RCC 7860 (cell line): ENCODE results near the gene FPGS.

Source experiments
- DNase-seq: peaks from one replicate; pipeline ENCODE4 v3.0.0-alpha.2; 2015; ENCODE audit warnings: low spot score
- FAIRE-seq: peaks from 2 replicates; lab custom pipeline; 2012; peaks lifted over from hg19 to GRCh38; lab: Jason Lieb, UNC

Gene FPGS

DNA sequence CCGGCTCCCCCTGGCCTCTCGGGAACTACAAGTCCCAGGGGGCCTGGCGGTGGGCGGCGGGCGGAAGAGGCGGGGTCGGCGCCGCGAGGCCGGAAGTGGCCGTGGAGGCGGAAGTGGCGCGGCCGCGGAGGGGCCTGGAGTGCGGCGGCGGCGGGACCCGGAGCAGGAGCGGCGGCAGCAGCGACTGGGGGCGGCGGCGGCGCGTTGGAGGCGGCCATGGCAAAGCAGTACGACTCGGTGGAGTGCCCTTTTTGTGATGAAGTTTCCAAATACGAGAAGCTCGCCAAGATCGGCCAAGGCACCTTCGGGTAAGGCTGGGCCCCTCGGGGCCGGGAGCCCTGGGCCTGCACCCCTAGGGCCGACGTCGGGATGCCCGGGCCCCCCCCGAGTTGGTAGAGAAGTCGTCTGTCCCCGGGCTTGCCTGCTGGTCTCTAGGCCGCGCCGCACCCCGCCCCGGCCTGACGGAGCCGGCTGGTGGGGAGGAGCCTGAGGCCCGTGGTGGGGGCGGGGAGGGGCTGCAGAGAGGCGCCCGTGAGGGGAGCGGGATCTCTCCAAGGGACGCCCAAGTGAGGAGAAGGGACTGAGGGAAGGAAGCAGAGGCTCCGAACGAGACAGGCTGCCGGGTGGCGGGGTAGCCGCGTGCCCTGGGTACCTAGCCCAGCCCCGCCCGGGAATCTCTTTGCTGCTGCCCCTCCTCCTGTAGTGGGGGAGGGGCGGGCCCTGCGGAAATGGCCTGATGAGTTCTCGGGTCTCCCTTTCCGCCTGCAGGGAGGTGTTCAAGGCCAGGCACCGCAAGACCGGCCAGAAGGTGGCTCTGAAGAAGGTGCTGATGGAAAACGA lies 16.5 kb upstream of the FPGS start, which contains the start of gene CDK9:
TSS of gene CDK9 (plus strand) at position 102 of the 840 bp plus-strand sequence. CDS start at position 217, 115 bp downstream.
- DNase-seq (peak; percentile 73), FAIRE-seq (no peak)

DNA sequence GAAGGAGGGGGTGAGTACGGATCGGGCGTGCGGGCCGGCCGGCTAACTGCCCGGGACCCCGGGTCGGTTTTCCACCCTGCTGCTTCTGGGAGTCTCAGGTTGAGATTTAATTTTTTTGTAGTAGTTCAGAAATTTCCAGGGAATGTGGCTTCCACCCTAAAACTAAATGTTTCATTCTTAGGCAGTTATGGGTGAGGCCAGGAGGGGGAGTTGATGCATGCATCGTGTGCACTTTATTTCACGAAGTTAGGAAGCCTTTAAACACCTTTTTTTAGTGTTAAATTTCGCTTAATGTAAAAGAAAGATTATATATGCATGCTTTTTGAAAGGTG lies 15.9 kb upstream of the FPGS start:
- DNase-seq, result no peak
- FAIRE-seq, result no peak

DNA sequence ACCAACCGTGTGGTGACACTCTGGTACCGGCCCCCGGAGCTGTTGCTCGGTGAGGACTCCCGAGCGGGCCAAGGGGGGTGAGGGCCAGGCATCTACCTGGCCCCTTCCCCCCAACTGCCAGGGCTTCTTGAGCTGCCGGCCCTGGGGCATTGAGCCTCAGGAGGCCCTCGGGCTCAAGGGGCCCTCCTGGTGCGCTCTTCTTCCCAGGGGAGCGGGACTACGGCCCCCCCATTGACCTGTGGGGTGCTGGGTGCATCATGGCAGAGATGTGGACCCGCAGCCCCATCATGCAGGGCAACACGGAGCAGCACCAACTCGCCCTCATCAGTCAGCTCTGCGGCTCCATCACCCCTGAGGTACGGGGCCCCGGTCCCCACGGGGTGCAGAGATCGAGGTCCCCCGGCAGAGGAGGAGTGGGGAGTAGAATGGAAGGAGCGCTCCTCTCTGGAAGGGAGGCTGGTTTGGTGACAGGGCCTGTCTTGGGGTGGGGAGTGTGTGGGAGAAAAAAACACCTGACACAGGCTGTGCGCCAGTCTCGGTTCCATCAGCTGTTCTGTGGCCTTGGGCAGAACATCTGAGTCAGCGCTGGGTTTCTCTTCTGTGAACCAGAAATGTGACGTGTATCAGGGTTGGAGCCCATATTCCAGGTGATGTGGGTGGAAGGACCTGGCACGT lies 14.2 kb upstream of the FPGS start:
- FAIRE-seq (no peak), DNase-seq (no peak)

DNA sequence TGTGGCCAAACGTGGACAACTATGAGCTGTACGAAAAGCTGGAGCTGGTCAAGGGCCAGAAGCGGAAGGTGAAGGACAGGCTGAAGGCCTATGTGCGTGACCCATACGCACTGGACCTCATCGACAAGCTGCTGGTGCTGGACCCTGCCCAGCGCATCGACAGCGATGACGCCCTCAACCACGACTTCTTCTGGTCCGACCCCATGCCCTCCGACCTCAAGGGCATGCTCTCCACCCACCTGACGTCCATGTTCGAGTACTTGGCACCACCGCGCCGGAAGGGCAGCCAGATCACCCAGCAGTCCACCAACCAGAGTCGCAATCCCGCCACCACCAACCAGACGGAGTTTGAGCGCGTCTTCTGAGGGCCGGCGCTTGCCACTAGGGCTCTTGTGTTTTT lies 13.5 kb upstream of the FPGS start:
- FAIRE-seq (no peak), DNase-seq (no peak)

DNA sequence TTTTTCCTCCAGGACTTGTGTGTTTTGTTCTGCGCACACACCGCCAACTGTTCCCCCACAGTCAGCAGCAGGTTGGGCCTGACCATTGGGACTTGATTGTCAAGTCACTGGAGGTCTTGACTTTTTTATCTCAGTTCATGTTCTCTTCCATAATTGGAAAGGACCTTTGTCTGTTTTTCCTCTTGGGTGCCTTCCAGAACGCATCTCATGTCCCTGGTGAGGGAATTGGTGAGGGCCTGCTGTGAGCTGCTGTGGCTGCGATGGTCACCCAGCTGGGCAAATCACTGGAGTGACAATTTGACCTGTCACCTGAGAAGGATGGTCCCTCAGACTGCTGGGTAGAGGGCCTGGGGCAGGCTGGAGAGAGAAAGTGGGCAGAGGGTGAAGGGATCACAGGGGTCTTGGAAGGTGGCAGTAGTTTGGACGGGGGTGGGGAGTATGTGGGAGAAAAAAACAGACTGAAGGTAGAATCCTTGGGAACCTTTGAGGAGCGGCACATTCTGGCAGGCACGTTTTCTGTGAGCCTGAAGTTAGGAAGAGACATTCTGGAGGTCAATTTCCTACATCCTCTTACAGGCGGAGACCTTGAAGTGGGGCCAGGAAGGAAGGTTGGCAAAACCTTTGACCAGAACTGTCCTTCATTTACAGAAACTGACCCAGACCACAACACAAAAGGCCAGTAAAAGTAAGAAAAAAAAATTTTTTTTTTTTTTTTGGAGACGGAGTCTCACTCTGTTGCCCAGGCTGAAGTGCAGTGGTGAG lies 12.4 kb upstream of the FPGS start:
- DNase-seq, result no peak
- FAIRE-seq, result no peak

DNA sequence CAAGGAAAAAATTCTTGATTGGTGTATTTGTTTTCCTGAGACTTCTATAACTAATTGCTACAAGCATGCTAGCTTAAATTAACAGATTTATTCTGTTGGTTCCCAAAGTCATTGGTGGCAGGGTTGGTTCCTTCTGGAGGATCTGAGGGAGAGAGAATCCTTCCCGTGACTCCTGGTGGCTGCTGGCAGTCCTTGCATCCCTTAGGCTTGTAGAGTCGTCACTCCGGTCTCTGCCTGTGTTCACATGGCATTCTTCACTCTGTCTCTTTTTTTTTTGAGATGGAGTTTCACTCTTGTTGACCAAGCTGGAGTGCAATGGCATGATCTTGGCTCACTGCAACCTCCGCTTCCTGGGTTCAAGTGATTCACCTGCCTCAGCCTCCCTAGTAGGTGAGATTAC lies 11.6 kb upstream of the FPGS start:
- FAIRE-seq (no peak), DNase-seq (no peak)

DNA sequence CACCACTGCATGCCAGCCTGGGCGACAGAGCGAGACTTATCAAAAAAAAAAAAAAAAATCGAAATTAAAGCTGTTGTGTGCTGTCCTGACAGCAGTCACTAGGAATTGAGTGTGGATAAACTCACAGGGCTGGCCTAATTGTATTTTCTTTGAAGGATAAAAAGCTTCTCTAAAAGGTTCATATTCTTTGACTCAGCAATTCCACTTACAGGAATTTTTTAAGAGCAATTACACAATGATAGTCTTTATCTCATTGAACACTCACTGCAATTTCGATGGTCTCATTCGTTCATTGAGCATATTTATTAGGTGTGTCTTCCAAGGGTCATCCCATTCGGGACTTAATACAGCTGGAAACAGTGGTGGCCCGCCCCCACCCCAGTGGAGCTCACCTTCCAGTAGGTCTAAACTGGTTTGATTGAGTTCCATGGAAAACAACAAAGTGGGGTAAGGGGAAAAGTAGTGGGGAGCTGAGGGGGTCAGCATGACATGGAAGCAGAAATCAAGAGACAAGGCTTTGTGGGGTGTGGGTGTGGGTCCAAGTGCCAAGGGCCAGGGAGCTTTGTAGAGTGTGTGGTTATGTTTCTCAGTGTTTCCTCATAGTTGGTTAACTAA lies 10.2 kb upstream of the FPGS start:
- no peak for FAIRE-seq
- no peak for DNase-seq

DNA sequence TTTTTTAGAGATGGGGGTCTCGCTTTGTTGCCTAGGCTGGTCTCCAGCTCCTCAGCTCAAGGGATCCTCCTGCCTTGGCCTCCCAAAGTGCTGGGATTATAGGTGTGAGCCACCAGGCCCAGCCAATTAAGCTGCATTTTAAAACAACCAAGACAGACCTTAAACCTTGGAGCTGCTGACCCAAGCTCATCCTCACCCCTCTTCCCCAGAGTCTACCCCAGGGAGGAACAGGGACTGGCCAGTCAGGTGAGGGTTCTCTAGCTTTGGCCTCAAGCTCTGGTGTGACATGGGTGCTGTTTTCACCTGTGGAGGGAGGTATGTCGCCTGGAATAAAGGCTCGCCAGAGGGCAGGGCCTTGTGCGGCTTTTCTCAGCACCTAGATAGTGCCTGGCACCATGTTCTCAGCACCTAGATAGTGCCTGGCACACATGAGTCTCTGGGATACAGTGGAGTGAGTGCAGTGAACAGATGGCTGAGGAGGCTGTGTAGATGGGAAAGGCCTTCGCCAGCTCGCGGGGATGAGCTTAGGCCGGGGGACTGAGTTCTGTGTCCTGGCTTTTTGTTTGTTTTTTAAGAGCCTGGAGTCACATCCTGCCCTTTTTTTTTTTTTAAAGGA lies 9.5 kb upstream of the FPGS start:
- FAIRE-seq, result no peak
- no peak for DNase-seq

DNA sequence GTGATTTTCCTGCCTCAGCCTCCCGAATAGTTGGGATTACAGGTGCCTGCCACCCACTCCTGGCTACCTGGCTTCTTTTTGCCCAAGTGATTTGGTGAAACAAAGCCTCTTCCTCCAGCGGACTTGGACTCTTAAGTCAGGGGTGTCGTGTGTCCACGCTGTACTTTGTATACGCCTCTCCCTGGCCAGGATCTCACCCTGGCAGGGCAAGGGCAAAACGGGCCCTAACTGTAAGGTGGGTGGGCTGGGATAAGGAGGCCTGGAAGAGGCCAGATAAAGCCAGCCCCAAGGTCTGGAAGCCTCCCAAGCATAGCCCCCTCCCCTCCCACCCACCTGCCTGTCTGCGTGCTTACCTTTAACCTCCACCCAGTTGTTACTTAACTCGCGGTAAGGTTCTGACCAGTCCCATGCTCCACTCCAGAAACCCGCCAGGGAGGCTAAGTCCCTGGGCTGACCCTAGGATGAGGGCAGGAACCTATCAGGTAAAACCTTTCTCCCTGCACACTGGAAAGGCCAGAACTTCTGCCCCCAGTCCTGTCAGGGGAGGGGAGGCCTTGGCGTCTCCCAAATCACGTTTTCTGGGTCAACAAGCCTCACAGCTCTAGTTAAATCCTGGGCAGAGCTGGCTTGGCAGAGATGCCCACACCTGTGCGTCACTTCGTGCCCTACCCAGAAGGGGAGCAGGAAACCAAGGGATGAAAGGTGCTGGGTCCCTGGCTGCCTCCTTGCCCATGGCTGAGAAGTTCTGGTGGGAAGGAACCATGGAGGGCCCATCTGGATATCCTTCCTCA lies 8.5 kb upstream of the FPGS start:
- FAIRE-seq (no peak), DNase-seq (no peak)

DNA sequence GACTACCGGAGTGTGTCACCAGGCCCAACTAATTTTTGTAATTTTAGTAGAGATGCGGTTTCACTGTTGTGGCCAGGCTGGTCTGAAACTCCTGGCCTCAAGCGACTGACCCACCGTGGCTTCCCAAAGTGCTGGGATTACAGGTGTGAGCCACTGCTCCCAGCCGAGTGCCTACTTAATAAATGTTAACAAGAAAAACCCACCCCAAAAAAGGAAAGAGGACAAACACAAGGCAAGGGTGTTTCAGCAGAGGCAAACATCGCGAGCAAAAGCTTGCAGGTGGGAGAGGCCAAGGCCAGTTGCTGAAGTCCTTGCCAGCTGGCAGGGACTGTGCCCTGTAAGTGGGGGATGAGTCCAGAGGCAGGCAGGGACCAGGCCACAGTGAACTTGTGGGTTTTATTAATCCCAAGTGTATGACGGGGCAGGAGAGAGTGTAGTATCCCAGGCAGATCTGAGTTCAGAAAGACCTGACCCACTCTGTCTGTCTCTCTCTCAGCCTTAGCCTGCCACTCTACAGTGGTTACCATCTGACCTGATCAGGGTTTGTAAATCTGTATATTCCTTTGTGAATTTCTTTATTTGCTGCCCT lies 6.4 kb upstream of the FPGS start:
- no peak for DNase-seq
- no peak for FAIRE-seq

DNA sequence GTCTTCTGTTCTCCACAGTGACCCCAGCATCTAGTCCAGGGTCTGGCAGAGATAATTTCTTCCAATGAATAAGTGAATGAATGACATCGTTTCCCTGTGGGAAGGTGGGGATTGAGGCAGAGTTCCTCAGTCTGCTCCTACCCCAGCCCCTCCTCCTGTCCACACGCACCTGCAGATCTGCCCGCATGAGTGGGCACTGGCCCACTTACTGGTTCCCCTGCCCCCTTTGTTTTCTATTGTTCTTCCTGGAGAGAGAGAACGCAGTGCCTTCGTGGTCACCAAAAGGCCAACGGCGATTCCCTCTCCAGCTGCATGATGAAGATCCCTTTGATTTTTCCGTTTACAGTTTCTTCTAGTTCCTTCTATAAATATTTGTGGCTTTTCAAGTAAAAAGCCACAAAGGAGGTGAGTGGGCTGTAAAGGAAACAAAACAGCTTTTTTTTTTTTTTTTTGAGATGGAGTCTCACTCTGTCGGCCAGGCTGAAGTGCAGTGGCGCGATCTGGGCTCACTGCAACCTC lies 5.8 kb upstream of the FPGS start:
- DNase-seq, result no peak
- FAIRE-seq, result no peak

DNA sequence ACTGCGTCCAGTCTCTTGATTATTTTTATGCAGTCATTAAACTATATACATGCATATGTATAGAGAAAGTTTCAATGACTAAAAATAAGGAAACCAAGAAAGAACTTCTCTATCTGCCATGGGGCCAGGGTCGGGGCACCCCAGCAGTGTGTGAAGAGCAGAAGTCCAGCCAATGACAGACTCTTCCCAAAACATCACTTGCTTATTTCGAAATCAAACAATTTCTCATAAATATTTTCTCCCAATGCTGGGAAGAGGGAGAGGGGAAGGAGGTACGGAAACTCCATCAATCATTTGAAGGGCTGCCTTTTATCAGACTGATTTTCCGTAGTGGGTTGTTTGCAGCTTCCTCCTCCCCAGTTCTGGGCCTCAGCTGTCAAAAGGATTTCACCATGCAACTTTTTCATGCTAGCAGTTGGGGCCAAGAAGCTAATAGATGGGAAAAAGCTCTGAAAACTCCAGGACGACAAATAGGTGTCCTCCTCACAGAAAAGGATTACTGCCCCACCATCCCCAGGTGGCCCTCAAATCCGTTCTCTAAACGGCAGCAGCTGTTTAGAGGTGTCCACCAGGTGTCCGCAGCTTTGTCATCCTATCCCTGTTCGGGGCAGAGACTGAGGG lies 617 bp upstream of the FPGS start:
- DNase-seq (no peak), FAIRE-seq (no peak)

DNA sequence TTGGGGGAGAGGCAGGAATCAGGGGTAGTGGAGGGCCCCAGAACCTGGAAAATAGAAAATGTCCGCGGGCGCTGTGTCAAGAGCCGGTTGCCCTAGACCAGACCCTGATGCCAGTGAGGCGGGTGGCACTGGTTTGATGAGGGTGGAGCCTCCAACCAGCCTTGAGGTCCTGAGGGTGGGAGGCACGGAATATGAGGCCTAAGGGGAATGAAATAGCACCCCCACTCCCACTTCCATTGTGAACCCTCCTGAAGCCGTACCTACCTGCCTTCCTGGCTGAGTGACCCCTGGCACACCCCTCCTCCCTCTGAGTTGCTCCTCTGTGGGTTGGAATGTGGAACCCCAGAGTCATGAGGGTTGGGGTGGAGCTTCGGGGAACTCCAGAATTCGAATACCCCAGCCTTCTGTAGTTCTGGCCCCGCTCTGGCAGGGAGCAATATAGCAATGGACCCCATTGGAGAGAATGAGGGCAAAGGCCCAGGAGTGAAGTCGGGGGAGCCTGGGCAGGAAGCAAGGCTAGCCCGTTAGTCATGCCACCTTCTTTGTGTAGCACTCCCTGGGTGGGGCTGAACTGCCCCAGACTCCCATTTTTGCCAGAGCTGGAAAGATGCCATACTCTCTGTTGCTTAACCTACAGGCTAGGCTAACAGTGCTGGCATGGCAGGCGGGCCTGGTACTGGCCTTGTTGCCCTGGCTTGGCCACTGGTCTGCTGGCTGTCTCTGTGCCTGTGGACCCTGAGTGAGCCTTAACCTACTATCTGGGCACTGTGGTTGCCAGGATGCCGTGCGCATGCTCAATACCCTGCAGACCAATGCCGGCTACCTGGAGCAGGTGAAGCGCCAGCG lies 1.0 kb downstream of the FPGS start:
- peak; percentile 64 for DNase-seq
- FAIRE-seq, result no peak

DNA sequence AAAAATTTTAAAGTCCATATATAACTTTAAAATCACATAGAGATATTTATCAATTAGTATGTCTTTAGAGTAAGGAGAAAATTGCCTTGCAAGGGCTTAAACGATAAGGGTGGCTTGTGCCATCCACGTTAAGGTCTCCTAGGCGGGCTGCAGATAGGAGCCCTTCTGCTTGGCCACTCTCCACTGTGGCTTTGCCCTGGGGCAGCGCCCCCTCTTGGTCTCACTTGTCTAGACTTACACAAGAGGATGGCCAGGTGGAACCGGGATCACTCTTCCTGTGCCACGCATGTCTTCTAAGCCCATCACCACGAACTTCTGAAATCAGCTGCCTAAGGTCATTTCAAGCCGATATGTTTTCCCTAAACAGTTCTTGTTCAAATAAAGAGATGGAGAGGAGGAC lies 2.9 kb downstream of the FPGS start:
- DNase-seq (no peak), FAIRE-seq (no peak)

DNA sequence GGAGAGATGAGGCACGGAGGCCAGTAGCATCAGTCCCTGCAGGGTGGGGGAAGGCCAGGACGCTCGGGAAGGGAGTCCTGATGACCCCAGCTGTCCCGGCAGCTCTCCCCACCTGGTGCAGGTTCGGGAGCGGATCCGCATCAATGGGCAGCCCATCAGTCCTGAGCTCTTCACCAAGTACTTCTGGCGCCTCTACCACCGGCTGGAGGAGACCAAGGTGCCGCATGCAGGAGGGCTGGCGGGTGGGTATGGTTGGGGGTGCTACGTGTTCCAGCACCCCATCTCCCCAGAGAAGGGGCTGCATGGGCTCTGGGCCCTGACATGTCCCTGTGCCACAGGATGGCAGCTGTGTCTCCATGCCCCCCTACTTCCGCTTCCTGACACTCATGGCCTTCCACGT lies 4.2 kb downstream of the FPGS start:
- DNase-seq, result no peak
- no peak for FAIRE-seq

DNA sequence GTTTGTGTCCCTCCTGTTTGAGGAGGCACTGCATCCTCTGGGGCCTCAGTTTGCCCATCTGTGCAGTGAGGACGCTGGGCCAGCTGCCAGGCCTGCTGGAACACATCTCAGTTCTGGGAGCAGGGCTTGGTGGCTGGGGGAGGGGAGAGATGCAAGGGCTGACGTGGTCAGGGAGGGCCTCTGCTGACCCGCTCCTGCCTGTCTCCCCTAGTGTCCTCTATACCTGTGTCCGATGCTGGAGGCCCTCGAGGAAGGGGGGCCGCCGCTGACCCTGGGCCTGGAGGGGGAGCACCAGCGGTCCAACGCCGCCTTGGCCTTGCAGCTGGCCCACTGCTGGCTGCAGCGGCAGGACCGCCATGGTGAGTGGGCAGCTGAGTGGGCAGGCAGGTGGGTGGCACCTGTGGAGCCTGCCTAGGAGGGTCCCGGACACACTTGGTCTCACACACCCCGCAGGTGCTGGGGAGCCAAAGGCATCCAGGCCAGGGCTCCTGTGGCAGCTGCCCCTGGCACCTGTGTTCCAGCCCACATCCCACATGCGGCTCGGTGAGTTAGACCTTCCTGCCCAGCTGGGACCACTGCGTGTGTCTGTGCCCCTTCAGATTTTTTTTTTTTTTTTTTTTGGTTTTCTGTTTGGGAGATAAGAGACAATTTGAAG lies 5.8 kb downstream of the FPGS start:
- no peak for DNase-seq
- no peak for FAIRE-seq

DNA sequence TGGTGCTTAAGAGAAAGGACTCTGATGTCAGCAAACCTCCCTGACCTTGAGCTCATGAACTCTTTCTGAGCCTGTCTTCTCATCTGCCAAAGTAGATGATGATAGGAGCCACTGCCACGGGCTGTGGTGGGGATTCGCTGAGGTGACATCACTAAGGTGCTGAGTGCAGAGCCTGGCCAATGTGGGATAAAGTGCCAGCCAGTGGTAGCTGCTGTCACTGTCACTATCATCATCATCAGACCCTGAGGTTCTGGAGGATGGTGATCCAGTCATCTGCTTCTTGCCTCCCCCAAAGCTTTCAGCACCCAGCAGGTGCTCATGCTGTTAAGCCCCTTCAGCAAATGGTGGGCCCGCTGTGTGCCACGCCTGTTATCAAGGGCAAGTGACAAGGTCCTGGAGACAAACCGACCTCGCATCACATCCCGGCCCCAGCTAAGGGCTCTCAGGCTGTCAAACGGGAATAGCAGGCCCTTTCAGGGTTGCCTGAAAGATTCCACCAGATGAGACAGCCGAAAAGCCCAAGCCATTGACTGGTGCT lies 6.4 kb downstream of the FPGS start:
- FAIRE-seq, result no peak
- no peak for DNase-seq
